HEK293 (cell line): ENCODE data around the gene STARD6.

Experiments
- SP2 ChIP-seq: fragments of 450-650 bp; formaldehyde crosslinking; IDR thresholded peaks from 2 replicates; pipeline ENCODE4 v1.5.1; 2016; ENCODE audit warnings: missing biosample characterization, missing genetic modification characterization
- ZFP3 ChIP-seq: fragments of 450-650 bp; formaldehyde crosslinking; IDR thresholded peaks from 2 replicates; pipeline ENCODE4 v1.5.1; 2016; ENCODE audit warnings: low read depth, missing biosample characterization, missing genetic modification characterization
- ZNF140 ChIP-seq: fragments of 450-650 bp; formaldehyde crosslinking; IDR thresholded peaks from 2 replicates; pipeline ENCODE4 v1.5.1; 2016; ENCODE audit warnings: missing biosample characterization, missing genetic modification characterization
- ZNF585B ChIP-seq: fragments of 450-650 bp; formaldehyde crosslinking; IDR thresholded peaks from 2 replicates; pipeline ENCODE4 v1.5.1; 2016; ENCODE audit warnings: missing biosample characterization, missing genetic modification characterization
- ZNF660 ChIP-seq: fragments of 450-650 bp; IDR thresholded peaks from 2 replicates; pipeline ENCODE4 v1.5.1; 2018; ENCODE audit warnings: missing biosample characterization, mild to moderate bottlenecking, missing genetic modification characterization

DNA sequence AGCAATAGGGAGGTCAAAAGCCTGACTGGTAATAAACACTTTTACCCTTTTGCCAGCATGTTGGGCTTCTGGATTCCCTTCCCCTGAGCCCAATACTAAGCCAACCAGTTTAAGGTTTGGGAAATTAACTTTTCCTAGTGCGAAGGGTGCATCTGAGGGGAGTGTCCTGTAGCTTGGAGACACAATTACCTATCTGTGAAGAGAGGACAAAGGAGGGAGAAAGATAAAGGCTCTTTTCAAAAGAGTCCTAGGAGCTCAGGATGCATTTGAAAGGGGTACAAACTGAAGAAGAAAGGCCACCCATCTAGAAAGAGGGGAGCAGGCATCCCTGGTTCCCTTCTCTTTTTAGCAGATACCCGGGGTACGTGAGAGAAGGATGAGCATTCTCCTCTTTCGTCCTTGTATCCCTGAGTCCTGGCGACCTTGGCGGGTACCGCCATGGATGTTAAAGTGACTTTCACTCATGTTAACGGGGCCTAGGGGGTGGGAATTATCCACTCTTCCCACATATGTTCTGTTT is 25.1 kb upstream of the STARD6 start:
- TF ChIP-seq ZNF660, result no peak
- no peak for TF ChIP-seq ZNF585B
- no peak for TF ChIP-seq ZFP3 (tag by site-specific recombination)
- TF ChIP-seq SP2 (tag by site-specific recombination), result no peak
- TF ChIP-seq ZNF140 (tag by site-specific recombination), result no peak
